ENCODE measurements around the gene ACP1.

- no peak for TF ChIP-seq CTCF (IDR thresholded peaks at IDR 0.05 in 2 of 3, conservative IDR thresholded peaks at IDR 0.05 in 1 of 3; ENCODE audit: control insufficient read depth in 2 of 3, extremely low read depth in 1 of 3, insufficient read depth in 1 of 3, low read depth in 3 of 3, low read length in 3 of 3)
- no peak for TF ChIP-seq POLR2A (IDR thresholded peaks at IDR 0.05; ENCODE audit: low read depth, low read length)
- TF ChIP-seq NRF1 (conservative IDR thresholded peaks at IDR 0.05; ENCODE audit: low read depth, low read length), result no peak
- TF ChIP-seq USF2 (IDR thresholded peaks at IDR 0.05; ENCODE audit: borderline replicate concordance, low read depth, low read length), result no peak
- no peak for TF ChIP-seq BRCA1 (IDR thresholded peaks at IDR 0.05; ENCODE audit: low read depth, low read length)
- no peak for TF ChIP-seq NFYA (IDR thresholded peaks at IDR 0.05; ENCODE audit: borderline replicate concordance, low read depth, low read length)
- no peak for TF ChIP-seq SIN3A (IDR thresholded peaks at IDR 0.05; ENCODE audit: low read depth, low read length)
These were observed 8.7 kb upstream of the ACP1 start for GRCh38 chr2:256094-256493.
